Measurements from ENCODE around the gene PIM1.

PIM1 gene

DNA sequence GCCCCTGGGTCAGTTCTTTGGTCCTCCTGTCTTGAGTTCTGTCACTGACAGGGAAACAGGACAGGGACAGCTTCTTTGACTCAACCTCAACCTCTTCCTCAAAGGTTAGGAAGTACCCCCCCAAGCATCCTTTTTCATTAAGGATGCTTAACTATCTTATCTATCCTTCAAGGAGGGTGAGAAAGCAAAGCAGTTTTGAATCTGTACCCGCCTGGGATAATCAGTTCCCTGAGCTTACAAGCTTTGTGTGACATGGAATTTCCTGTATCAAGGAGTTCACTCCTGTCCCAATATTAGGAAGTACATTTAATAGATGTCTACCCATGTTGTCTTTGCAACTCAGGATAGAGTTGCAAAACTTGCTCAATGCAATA, 31.1 kb upstream of the PIM1 start:
- no peak for DNase-seq

DNA sequence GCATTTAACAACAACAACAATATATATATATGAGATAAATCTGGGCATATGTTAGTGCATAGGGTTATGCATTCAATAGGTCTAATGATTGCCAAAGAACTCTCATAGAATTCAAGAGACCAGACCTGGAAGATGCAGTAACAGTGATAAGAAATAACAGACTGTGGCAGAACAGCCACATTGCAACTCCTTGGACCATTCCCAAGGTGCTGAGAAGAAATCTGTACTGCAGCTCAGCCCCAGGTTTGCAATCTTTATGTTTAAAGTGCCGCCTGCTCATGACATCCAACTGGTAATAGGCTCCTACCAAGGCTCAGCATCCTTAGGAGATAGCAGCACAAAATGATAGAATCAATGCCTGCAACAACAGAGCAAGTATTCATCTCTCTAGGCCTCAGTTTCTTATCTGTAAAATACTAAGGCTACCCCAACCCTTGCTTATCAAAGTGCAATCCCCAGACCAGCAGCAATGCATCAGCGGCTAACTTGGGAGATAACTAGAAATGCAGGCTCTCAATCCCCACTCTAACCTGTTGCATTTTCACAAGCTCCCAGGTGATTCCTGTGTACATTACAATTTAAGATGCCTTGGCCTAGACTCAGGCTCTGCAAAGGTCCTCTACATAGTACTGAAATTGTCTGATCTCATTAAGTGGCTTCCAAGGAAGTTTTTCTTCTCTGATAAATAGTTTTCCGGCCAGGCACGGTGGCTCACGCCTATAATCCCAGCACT, 30.6 kb upstream of the PIM1 start:
- no peak for DNase-seq

DNA sequence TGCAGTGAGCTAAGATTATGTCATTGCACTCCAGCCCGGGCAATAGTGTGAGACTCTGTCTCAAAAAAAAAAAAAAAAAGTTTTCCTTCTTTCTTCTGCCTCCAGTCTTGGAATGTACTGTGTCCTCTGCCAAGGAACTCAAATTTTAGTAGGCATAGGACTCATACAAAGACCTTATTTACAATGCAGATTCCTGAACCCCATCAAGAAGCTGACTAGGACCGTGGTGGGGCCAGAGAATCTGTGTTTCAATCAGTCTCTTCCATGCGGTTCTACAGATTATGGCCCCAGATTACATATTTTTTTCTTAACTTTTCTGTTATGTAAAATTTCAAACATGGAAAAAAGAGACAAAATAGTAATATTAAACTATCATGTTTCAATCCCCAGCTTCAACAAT, 29.8 kb upstream of the PIM1 start:
- no peak for DNase-seq

DNA sequence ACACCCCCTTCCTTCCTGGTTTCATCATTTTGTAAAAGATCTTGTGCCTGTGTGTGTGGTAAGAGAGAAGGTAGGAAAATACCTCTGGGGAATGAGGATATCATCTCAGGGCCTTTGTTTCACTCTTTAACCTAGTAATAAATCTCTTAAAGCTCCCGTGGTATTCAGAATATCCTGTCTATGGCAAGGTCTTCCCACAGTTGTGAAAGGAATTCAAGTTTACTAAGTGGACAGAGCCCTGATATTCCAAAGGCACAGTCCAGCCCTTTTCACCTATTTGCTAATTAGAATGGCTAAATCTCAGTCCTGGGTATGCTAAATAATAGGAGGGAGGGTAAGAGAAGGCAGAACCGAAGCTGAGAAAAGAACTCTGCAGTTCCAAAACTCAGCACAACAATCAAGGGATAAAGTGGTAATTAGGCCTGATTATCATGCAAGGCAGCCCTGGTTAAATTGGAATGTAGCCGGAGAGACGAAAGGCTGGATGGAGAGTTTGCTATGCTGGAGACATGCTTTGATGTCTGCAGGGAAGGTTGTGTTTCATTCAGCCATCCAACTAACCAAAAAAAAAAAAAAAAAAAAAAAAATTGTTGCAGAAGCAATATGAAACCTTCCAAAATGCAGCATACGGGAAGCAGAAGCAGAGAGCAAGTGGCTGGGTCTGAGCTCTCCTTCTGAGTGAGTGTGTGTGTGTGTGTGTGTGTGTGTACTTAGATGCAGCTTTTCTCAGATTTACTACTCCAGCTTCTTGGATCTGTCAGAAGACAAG, 28.5 kb upstream of the PIM1 start:
- DNase-seq = no peak

DNA sequence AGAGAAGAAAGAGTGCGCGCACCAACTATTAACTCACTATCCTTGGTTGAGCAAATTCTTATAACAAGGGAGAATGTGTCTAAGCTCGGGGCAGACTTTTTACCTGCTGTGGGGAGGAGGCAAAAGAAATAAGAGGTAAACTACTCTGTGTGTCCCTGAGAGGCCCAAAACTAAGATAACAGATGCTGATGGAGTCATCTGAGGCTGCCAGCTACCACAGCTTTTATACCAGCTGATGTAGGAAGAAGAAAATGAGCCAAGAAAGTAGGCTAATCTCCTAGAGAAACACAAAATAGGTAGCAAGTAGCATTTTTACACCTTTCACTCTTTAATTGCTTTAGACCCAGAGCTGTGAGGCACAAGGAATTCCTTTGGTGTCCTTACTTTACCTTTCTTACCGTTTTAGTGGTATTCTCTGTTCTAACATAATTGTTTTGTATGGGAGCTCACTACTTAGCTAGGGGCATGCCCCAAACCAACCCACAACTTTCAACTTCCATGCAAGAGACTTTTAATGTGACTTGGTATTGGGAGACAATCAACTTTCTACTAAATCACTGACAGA, 27.8 kb upstream of the PIM1 start:
- no peak for DNase-seq

DNA sequence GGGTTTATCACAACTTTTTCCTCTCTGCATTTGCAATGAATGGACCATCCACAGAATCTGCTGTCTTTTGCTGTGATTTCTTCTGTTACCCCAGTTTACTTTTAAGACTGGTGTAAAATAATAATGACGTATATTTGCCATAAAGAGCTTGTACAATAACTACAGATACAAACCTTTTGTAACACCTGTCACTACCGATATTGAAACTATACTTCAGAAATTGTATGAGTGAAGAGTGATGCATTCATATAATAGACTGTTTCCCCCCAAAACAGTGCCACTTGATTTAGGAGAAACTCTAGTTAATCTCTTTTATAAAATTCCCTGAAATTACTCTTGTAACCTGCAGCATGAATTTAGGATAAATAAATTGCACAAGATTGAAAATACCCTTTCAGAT, 26.4 kb upstream of the PIM1 start:
- DNase-seq = no peak

DNA sequence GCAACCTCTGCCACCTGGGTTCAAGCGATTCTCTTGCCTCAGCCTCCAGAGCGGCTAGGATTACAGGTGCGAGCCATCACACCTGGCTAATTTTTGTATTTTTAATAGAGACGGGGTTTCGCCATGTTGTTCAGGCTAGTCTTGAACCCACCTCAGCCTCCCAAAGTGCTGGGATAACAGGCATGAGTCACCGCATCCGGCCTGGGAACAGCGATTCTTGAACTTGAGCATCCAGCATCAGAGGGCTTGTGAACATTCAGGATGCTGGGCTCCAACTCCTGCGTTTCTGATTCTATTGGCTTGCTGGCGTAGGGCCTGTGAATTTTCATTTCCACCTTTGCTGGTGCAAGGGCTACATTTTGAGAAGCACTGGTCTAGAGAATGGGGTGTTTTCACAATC, 24.5 kb upstream of the PIM1 start:
- no peak for DNase-seq

DNA sequence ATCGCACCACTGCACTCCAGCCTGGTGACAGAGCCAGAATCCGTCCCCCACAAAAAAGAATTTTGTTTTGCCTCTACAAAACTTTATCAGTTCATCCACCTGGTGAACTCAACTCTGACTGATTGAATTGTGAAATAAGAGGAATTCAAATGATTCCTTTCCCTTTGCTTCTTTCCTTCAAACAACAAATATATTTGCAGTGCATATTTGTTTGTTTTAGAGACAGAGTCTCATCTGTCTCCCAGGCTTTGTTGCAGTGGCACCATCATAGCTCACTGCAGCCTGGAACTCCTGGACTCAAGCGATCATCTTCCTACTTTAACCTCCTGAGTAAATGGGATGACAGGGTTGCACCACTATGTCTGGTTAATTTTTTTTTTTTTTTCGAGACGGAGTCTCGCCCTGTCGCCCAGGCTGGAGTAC, 23.2 kb upstream of the PIM1 start:
- DNase-seq = no peak

DNA sequence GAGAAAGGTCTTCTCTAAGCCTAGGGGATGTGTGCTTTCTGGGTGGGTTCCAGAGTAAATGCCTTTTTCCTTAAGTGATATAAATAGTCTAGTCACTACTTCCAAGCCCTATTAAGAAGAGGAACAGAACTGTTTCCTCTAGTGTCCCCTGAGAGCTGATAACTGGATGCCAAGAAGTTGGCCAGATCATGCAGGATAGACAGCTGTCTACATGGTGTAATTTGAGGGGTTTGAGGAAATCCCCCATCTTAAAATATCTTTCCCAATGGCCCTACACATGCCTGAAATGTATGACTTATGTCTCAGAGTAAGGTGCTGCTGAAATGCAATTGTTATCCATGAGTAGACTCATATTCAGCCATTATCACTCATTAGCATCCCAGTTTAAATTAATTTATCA, 20.2 kb upstream of the PIM1 start:
- DNase-seq = no peak

DNA sequence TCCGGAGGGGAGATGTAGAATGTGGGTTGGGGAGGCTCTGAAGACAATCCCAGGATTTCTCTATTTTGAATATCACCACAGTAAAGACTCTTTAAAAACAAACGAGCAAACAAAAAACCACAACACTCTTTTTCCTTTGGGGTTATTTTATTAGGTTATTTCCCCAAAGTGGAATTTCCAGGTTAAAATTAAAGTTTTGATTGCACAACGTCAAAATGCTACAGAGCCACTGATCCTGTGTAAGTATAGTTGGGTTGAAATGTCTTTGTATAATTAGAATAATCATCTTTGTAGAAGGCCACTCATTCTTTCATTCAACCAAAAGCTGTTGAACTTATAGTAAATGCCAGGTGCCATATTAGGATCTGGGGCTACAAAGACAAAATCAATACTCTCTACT, 19.6 kb upstream of the PIM1 start:
- DNase-seq = no peak

DNA sequence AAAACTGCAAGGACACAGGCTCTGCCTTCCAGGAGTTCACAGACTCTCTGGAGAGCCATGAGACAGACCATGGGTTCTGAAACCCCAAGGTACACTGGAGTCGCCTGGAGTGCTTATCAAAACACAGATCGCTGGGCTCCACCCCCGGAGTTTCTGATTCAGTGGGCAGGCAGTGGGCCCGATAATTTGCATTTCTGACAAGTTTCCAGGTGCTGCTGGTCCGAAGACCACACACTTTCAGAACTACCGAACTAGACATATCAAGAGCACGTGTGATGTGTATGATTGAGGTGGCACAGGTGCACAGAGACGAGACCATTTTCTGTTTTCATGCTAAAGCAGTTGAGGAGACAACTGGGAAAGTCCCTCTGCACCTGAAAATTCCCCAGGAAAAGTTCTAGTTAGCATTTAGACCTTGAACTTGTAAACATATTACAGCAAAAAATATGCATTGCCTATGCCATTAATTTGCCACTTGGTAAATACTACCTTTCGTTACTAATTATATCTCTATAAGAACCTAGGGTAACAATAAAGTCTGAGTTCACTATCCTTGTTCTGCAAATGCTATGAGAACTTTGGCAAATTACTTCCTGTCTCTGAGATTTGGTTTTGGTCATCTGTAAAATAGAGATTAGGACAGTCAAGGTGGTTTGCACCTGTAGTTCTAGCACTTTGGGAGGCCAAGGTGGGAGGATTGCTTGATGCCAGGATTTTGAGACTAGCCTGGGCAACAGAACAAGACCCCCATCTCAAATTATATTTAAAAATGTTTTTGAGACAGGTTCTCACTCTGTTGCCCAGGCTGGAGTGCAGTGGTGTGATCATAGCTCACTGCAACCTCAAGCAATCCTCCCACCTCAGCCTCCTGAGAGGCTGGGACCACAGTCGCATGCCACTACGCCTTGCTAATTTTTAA, 14.3 kb upstream of the PIM1 start:
- no peak for DNase-seq

DNA sequence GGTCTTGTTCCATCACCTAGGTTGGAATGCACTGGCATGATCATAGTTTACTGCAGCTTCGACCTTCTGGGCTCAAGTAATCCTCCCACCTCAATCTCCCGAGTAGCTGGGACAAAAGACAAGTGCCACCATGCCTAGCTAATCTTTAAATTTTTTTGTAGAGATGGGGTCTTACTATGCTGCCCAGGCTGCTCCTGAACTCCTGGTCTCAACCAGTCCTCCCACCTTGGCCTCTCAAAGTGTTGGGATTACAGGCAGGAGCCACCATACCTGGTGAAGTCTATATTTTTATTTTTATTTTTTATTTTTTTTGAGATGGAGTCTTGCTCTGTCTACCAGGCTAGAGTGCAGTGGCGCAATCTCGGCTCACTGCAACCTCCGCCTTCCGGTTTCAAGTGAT, 11.4 kb upstream of the PIM1 start:
- DNase-seq = no peak

DNA sequence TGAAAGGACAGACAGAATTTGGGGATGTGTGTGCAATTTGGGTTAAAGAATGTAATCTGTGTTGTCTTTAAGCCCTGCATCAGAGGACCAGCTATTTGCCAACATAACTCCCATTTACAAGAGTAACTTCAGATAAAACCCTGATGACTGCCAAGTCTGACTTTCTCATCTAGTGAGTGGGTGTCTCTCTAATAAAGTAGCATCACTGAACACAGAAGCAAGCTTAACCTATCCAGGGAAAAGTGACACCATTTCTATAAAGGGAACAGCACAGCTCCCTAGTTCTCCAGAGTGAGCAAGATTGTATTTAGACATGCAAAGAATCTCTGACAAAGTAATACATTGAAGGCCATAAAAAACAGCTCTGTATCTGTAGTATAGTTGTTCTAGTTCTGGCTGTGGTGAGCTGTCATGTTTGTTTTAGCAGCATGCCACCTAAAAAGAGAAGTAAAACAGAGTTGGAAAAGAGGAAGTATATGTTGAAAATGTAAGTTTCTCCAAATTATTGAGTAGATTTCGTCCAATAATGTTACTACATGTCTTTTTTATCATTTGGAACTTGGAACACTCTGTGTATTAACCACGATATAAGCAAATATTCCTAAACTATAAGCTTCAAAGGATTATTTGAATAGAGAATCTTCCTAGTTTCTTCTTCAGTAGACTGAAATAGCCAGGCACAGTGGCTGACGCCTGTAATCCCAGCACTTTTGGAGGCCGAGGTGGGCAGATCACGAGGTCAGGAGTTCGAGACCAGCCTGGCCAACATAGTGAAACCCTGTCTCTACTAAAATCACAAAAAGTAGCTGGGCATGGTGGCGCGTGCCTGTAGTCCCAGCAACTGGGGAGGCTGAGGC, 8.8 kb upstream of the PIM1 start:
- DNase-seq = no peak

DNA sequence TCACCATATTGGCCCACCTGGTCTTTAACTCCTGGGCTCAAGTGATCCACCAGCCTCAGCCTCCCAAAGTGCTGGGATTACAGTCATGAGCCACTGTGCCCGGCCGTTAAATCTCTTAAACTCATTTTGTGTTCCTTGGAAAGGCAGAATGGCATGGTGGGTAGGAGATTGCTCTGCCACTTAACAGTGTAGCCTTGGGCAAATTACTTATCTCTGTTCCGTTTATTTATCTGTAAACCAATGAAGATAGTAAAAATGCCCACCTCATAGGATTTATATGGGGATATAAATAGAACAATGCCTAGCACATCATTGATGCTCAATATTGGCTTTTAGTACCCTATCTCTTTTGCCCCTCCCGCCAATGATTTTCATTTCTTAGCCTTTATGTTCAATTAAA, 7.2 kb upstream of the PIM1 start:
- no peak for DNase-seq

DNA sequence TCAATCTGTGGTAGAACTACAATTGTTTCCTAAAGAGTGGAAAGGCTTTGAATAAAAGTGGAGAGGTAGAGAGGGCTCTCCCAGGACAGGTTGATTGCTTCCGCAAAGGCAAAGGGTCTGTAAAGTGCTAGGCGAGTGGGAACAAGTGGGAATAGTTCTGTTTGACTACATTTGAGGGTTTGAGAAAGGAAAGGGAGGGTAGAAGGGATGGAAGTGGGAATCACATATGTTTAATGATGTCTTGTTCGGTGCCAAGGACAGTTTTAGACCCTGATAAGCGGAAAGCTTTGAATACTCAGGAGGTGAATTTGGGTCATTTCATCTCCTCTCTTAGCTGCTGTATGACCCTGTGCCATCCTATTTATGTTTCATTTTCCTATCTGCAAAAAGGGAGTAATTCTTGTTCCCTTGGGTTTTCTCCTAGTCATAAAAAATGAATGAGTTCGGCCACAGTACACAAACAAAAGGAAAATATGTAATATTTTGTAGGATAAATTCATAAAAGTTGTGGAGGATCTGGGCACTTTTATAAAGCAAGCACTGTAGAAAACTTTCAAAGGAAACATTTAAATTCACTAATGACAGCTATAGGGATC, 1.7 kb upstream of the PIM1 start:
- no peak for DNase-seq

DNA sequence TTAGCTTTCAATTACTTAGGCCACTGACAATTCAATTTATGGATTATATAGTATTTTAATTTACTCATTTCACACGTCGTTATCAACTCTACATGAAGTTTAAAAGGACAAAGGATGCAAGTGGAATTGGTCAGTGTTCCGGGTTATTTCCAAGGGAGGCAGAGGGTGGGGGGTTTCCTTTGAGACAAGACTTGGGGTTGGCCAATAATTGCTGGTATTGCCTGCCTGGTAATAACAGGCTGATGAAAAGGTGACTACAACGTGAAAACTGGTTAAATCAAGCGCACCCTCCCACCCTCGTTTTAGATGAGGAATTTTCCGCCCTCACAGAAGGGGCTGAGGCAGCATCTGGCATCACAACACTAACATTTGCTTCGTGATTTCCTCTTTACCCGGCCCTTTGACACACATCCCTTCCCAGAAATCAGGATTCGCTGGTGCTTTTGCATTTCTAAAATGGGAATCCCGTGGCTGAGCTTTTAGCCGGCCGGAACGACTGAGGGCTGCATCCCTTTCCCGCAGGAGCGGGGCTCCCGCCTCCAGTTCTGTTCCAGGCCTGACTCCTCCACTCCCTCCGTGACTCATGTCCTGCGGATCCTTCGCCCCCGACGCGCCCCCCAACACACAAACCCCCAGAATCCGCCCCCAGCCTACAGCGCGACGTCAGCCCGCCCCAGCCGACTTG, 999 bp upstream of the PIM1 start:
- DNase-seq = no peak

DNA sequence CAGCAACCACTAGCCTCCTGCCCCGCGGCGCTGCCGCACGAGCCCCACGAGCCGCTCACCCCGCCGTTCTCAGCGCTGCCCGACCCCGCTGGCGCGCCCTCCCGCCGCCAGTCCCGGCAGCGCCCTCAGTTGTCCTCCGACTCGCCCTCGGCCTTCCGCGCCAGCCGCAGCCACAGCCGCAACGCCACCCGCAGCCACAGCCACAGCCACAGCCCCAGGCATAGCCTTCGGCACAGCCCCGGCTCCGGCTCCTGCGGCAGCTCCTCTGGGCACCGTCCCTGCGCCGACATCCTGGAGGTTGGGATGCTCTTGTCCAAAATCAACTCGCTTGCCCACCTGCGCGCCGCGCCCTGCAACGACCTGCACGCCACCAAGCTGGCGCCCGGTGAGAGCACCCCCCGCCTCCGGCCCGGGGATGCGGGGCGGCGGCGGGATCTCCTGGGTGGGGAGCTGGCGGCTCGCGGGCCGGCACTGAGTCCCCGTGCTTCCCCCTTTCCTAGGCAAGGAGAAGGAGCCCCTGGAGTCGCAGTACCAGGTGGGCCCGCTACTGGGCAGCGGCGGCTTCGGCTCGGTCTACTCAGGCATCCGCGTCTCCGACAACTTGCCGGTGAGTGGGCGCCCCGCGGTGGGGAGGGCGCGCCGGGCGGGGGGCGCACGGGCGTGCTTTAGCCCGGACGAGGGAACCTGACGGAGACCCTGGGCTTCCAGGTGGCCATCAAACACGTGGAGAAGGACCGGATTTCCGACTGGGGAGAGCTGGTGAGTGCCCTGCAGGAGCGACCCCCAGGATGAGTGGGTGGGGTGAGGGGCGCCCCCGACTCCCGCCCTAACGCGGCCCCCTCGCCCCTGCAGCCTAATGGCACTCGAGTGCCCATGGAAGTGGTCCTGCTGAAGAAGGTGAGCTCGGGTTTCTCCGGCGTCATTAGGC, 585 bp downstream of the PIM1 start:
- no peak for DNase-seq

DNA sequence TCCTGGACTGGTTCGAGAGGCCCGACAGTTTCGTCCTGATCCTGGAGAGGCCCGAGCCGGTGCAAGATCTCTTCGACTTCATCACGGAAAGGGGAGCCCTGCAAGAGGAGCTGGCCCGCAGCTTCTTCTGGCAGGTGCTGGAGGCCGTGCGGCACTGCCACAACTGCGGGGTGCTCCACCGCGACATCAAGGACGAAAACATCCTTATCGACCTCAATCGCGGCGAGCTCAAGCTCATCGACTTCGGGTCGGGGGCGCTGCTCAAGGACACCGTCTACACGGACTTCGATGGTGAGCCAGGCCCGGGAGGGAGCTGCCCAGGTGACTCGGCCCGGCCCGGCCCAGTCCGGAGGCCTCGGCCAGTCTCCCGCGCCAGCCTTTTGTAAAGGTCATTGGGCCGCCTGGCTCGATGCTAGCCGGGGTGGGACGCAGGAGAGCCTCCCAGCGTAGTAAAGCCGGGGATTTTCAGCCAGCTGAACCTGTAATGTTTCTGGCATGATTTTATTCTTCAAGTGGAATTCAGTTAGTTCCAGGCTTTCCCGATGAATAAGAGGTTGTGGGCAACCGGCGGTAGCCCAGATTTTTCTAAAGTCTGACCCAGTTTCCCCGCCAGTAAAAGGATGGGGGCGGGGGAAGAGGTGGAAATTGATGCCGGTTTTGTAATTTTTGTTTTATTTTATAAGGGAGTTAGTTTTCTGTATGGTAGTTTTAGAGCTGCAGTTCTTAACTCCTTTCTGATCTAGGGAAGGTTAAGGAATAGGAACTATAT, 1.4 kb downstream of the PIM1 start:
- no peak for DNase-seq

Measured in NCI-H1436 treated with DMSO at 0.1 percent for 48 hours (cell line).